HG03097 (cell line): ENCODE measurements around the gene ANXA4.

ENCODE experiments used
- ATAC-seq: cut with Tn5 transposase; IDR thresholded peaks from one replicate; pipeline ENCODE4 v1.9.1; 2021; ENCODE audit not compliant: unreplicated experiment, low FRiP score

ANXA4 gene

DNA sequence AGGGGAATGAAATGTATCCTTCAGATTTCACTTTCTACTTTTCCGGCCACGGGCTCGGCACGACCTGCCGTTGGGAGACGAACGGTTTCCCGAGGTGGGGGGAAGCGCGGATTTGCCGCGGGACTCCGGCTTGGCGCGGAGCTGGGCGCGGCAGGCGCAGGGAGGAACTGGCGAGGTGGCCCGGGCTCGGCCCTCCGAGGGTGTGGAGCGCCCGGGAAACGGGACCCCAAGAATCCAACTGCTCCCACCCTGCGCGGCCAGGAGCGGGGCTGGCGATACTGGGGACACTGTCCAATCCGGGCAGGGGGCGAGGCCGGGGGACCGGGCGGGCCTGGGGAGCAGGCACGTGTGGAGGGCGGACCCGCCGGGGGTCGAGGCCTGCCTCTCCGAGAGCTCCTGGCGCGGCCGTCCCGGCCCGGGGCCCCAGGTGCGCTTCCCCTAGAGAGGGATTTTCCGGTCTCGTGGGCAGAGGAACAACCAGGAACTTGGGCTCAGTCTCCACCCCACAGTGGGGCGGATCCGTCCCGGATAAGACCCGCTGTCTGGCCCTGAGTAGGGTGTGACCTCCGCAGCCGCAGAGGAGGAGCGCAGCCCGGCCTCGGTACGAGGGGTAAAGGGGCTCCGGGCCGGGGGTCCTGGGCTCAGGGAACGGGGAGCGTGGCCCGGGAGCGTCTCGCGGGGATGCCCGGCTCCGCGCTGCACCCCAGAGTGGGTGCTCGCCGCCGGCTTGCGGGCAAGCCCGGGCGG is at the start of gene ANXA4:
Gene ANXA4, plus strand, starts transcription at position 560 of the 747 bp plus-strand sequence. CDS start 39,432 bp downstream, outside the sequence.
- peak; percentile 62 for ATAC-seq

DNA sequence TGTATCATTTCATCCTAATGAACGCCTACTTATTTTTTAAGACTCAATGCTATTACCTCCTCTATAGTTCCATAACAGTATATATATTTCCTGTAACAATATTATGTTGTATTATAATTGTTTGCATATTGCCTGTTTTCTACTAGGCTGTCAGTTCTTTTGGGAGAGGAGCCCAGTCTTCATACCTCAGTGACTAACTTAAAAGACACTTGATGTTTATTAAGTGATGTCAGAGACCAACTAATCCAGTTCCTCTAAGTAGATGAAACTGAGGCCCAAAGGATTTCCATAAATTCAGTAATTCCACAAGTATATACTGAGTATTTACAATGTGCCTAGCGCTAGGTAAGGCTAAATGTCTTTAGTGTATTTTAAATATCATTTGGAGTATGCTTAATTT is 49.5 kb upstream of the ANXA4 start:
- ATAC-seq, result no peak

- ATAC-seq, result peak; percentile 72
These were observed 48.7 kb upstream of the ANXA4 start for GRCh38 chr2:69693059-69693774.

DNA sequence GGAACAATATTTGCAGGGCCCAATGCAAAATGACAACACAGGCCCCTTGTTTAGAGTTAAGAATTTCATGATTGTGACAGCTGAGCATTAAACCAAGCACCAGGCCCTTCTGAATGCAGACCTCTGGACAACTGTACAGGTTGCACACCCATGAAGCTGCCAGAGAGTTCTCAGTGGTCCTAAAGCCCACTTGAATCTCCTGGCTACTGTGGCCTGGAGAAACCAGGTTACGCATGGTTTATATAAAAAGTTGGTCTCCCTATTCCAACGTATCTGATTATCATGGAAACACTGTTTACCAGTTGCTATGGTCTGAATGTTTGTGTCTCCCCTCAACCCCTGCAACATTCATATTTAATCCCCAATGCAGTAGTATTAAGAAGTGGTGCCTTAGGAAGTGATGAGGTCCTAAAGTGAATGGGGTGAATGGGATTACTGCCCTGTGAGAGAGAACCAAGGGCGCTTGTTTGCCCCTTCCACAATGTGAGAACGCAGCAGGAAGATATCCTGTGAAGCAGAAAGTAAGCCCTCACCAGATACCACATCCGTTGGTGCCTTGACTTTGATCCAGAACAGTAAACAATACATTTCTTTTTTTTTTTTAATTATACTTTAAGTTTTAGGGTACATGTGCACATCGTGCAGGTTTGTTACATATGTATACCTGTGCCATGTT is 48.0 kb upstream of the ANXA4 start:
- peak; percentile 45 for ATAC-seq

DNA sequence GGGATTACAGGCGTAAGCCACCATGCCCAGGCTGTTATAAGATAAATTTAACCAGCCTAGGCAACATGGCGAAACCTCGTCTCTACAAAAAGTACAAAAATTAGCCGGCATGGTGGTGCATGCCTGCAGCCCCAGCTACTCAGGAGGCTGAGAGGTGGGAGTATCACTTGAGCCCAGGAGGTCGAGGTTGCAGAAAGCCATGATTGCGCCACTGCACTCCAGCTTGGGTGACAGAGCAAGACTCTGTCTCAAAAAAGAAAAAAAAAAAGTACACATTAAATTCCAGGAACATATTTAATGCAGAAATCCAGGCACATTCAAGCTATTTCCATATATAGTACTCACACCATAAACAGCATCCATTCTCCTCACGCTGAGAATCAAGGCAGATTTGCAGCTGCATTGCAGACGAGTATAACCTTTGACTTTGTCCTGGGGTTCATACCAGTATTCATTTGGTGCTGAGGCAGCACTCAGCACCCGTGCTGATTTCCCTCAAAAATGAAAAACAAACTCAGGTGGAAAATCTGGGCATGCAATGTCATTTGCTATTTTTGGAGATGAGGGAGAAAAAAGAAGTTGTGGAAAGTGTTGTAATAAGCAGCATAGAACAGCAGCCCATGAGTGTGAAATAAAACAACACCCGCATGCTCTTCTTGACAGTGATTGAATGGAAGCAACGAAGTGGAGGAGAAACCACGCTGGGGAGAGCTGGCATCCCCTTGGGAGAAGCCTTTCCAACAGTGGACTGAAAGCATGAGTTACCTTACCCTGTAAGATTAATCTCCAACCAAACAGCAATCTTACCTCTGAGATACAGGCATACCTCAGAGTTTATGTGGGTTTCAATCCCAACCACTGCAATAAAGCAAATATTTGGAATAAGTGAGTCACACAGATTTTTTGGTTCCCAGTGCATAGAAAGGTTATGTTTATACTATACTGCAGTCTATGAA is 46.8 kb upstream of the ANXA4 start:
- no peak for ATAC-seq

GRCh38 chr2:69695850-69696216 is 46.1 kb upstream of the ANXA4 start:
- no peak for ATAC-seq

- ATAC-seq, result no peak
These were observed 41.6 kb upstream of the ANXA4 start for GRCh38 chr2:69700381-69700780.

- ATAC-seq, result no peak
These were observed 40.6 kb upstream of the ANXA4 start for GRCh38 chr2:69701100-69701945.

- ATAC-seq, result no peak
These were observed 38.7 kb upstream of the ANXA4 start for GRCh38 chr2:69703189-69703588.

- ATAC-seq, result no peak
These were observed 37.5 kb upstream of the ANXA4 start for GRCh38 chr2:69704446-69704845.

DNA sequence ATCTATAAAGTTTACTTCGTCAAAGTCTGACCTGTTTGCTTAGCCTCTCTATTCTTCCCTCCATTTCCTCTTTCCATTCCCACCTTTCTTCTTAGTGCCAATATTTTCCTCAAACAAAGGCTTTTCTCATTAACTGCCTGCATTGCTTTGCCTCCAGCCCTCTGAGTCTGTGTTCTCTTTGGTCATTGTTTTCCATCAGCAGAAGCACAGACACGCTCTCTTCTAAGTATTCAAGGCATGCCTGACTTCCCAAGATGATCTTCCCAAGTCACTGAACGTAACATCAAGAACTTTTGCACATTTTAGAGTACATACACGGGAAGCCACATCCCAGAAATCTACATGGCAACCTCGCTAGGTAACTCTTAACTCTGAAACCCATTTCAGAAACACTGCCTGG is 32.6 kb upstream of the ANXA4 start:
- no peak for ATAC-seq

- no peak for ATAC-seq
These were observed 30.0 kb upstream of the ANXA4 start for GRCh38 chr2:69711971-69712370.

- no peak for ATAC-seq
These were observed 27.9 kb upstream of the ANXA4 start for GRCh38 chr2:69714024-69714423.

DNA sequence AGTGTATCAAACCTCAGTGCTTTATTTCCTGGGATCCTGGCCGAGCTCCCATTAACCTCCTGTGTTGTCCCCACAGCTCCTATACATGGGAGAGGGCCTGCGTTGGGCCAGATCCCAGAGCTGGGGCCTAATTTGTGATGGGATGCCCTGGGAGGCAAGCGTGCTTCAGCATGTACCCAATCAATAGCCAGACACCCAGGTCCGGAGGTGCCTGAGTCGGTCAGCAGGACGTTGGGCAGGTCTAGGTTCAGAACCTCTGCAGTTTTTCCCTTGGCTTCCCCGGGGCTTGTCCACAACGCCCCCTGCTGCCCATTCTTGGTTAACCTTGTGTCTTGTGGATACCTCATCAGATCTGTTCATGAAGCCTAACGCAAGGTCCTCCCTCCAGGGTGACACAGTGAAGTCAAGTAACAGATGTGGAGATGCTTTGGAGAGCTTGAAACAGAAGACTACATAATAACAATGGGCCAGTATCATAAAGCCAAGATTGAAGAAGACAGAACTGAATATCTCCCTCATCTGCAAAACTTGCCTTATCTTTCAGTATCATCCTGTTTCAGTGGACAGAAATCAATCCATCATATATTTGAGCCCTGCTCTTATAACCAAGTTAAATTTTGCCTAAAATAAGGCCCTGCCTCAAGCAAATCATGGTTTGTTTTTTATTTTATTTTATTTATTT is 27.3 kb upstream of the ANXA4 start:
- peak; percentile 74 for ATAC-seq

DNA sequence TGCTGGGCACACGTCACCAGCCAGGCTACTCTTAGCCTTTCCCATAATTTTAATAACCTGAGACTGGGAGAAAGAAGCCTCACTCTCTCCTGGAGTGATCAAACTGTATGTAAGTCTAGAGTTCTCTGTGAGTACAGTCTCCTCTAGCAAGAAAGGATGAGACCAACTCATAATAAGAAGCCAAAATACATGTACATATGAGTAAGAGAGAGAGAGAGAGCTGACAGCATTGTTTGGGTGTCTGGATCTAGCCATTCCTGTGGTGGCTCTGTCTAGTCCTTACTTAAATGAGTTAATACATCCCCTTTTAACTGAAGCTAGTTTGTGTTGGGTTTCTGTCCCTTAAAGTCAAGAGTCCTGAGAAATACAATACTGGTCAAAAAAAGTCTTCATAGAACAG is 26.0 kb upstream of the ANXA4 start:
- ATAC-seq, result no peak

GRCh38 chr2:69716555-69717120 is 25.3 kb upstream of the ANXA4 start:
- no peak for ATAC-seq

GRCh38 chr2:69717186-69717585 is 24.7 kb upstream of the ANXA4 start:
- ATAC-seq, result no peak

DNA sequence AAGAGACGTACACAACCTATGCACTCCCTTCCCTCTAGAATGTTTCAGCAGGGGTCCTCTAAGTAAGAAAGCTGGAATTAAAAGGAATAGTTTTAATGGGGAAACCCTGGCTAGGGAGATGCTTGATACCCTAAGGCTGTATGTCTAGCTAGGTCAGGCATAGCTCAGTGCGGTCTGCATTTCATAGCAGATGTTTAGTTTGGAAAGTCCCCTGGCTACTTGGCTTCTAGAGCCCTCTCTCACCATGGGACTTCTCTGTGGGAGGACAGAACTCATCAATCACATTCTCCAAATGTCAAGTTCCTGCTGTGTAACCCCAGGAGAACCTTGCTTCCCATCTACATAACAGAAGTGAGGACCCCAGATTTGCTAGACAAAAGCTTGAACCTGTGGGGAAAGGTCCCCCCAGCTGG is 24.1 kb upstream of the ANXA4 start:
- no peak for ATAC-seq
